Measurements from ENCODE around the gene CCDC24.

Gene CCDC24

GRCh38 chr1:43997295-43997999 lies 6.0 kb downstream of the CCDC24 start:
- Histone ChIP-seq H3K27me3 (ENCODE audit: control insufficient read depth, insufficient read depth, low read length) (no peaks in the 10 kb centered on the region), H3K36me3 (ENCODE audit: control insufficient read depth, insufficient read depth, low read length) (peaks cover 3% of the 10 kb centered on the region), H3K4me3 (ENCODE audit: low read length) (no peak overlapping the region), H3K27ac (ENCODE audit: low read depth, low read length) (no peak overlapping the region), H3K4me1 (ENCODE audit: control insufficient read depth, insufficient read depth, low read length) (no peaks in the 10 kb centered on the region), H3K9ac (ENCODE audit: low read length) (no peak overlapping the region)

GRCh38 chr1:43998000-43998378 lies 6.6 kb downstream of the CCDC24 start:
- Histone ChIP-seq H3K27ac (ENCODE audit: low read depth, low read length) (no peak overlapping the region), H3K27me3 (ENCODE audit: control insufficient read depth, insufficient read depth, low read length) (no peaks in the 10 kb centered on the region), H3K4me3 (ENCODE audit: low read length) (no peak overlapping the region), H3K36me3 (ENCODE audit: control insufficient read depth, insufficient read depth, low read length) (peaks cover 3% of the 10 kb centered on the region), H3K4me1 (ENCODE audit: control insufficient read depth, insufficient read depth, low read length) (no peaks in the 10 kb centered on the region), H3K9ac (ENCODE audit: low read length) (no peak overlapping the region)

- no peaks in the 10 kb centered on the region for H3K4me1 ChIP-seq (ENCODE audit: control insufficient read depth, insufficient read depth, low read length)
Measured at GRCh38 chr1:43999455-43999854, 8.1 kb downstream of the CCDC24 start.

GRCh38 chr1:44000122-44000665 lies 8.8 kb downstream of the CCDC24 start:
- Histone ChIP-seq H3K4me3 (ENCODE audit: low read length) (no peak overlapping the region), H3K9ac (ENCODE audit: low read length) (no peak overlapping the region), H3K4me1 (ENCODE audit: control insufficient read depth, insufficient read depth, low read length) (no peaks in the 10 kb centered on the region), H3K36me3 (ENCODE audit: control insufficient read depth, insufficient read depth, low read length) (peaks cover 3% of the 10 kb centered on the region), H3K27ac (ENCODE audit: low read depth, low read length) (no peak overlapping the region), H3K27me3 (ENCODE audit: control insufficient read depth, insufficient read depth, low read length) (no peaks in the 10 kb centered on the region)

More at GRCh38 chr1:43999455-43999854, 8.1 kb downstream of the CCDC24 start:
- Histone ChIP-seq H3K27ac (ENCODE audit: low read depth, low read length) (no peak overlapping the region), H3K36me3 (ENCODE audit: control insufficient read depth, insufficient read depth, low read length) (peaks cover 3% of the 10 kb centered on the region), H3K9ac (ENCODE audit: low read length) (no peak overlapping the region), H3K4me3 (ENCODE audit: low read length) (no peak overlapping the region), H3K27me3 (ENCODE audit: control insufficient read depth, insufficient read depth, low read length) (no peaks in the 10 kb centered on the region)

GRCh38 chr1:44002165-44002564 lies 10.8 kb downstream of the CCDC24 start:
- H3K9ac ChIP-seq (ENCODE audit: low read length) = no peak overlapping the region
- H3K27me3 ChIP-seq (ENCODE audit: control insufficient read depth, insufficient read depth, low read length) = no peaks in the 10 kb centered on the region
- no peak overlapping the region for H3K4me3 ChIP-seq (ENCODE audit: low read length)
- H3K36me3 ChIP-seq (ENCODE audit: control insufficient read depth, insufficient read depth, low read length) = peaks cover 3% of the 10 kb centered on the region
- no peak overlapping the region for H3K27ac ChIP-seq (ENCODE audit: low read depth, low read length)
- H3K4me1 ChIP-seq (ENCODE audit: control insufficient read depth, insufficient read depth, low read length) = peaks cover 2% of the 10 kb centered on the region

- peaks cover 3% of the 10 kb centered on the region for H3K36me3 ChIP-seq (ENCODE audit: control insufficient read depth, insufficient read depth, low read length)
- peaks cover 2% of the 10 kb centered on the region for H3K4me1 ChIP-seq (ENCODE audit: control insufficient read depth, insufficient read depth, low read length)
- no peak overlapping the region for H3K4me3 ChIP-seq (ENCODE audit: low read length)
- no peak overlapping the region for H3K9ac ChIP-seq (ENCODE audit: low read length)
- H3K27me3 ChIP-seq (ENCODE audit: control insufficient read depth, insufficient read depth, low read length) = no peaks in the 10 kb centered on the region
- H3K27ac ChIP-seq (ENCODE audit: low read depth, low read length) = no peak overlapping the region
Measured at GRCh38 chr1:44002606-44003157, 11.3 kb downstream of the CCDC24 start.

GRCh38 chr1:44008259-44008658 lies 16.9 kb downstream of the CCDC24 start:
- Histone ChIP-seq H3K27ac (ENCODE audit: low read depth, low read length) (no peak overlapping the region), H3K4me3 (ENCODE audit: low read length) (no peak overlapping the region), H3K4me1 (ENCODE audit: control insufficient read depth, insufficient read depth, low read length) (peaks cover 2% of the 10 kb centered on the region), H3K36me3 (ENCODE audit: control insufficient read depth, insufficient read depth, low read length) (no peaks in the 10 kb centered on the region), H3K9ac (ENCODE audit: low read length) (no peak overlapping the region), H3K27me3 (ENCODE audit: control insufficient read depth, insufficient read depth, low read length) (no peaks in the 10 kb centered on the region)

- Histone ChIP-seq H3K9ac (ENCODE audit: low read length) (no peak overlapping the region), H3K4me3 (ENCODE audit: low read length) (no peak overlapping the region), H3K36me3 (ENCODE audit: control insufficient read depth, insufficient read depth, low read length) (no peaks in the 10 kb centered on the region), H3K27me3 (ENCODE audit: control insufficient read depth, insufficient read depth, low read length) (no peaks in the 10 kb centered on the region), H3K27ac (ENCODE audit: low read depth, low read length) (no peak overlapping the region), H3K4me1 (ENCODE audit: control insufficient read depth, insufficient read depth, low read length) (no peaks in the 10 kb centered on the region)
Measured at GRCh38 chr1:44010935-44011471, 19.6 kb downstream of the CCDC24 start.

- Histone ChIP-seq H3K27me3 (ENCODE audit: control insufficient read depth, insufficient read depth, low read length) (no peaks in the 10 kb centered on the region), H3K4me3 (ENCODE audit: low read length) (no peak overlapping the region), H3K4me1 (ENCODE audit: control insufficient read depth, insufficient read depth, low read length) (no peaks in the 10 kb centered on the region), H3K9ac (ENCODE audit: low read length) (no peak overlapping the region), H3K27ac (ENCODE audit: low read depth, low read length) (no peak overlapping the region), H3K36me3 (ENCODE audit: control insufficient read depth, insufficient read depth, low read length) (no peaks in the 10 kb centered on the region)
Measured at GRCh38 chr1:44012404-44012803, 21.0 kb downstream of the CCDC24 start.

GRCh38 chr1:44012941-44013609 lies 21.7 kb downstream of the CCDC24 start:
- no peak overlapping the region for H3K4me3 ChIP-seq (ENCODE audit: low read length)
- no peaks in the 10 kb centered on the region for H3K36me3 ChIP-seq (ENCODE audit: control insufficient read depth, insufficient read depth, low read length)
- H3K9ac ChIP-seq (ENCODE audit: low read length) = no peak overlapping the region
- no peaks in the 10 kb centered on the region for H3K4me1 ChIP-seq (ENCODE audit: control insufficient read depth, insufficient read depth, low read length)
- H3K27me3 ChIP-seq (ENCODE audit: control insufficient read depth, insufficient read depth, low read length) = no peaks in the 10 kb centered on the region
- H3K27ac ChIP-seq (ENCODE audit: low read depth, low read length) = no peak overlapping the region

GRCh38 chr1:44013949-44014348 lies 22.6 kb downstream of the CCDC24 start:
- Histone ChIP-seq H3K9ac (ENCODE audit: low read length) (no peak overlapping the region), H3K4me3 (ENCODE audit: low read length) (no peak overlapping the region), H3K27me3 (ENCODE audit: control insufficient read depth, insufficient read depth, low read length) (no peaks in the 10 kb centered on the region), H3K27ac (ENCODE audit: low read depth, low read length) (no peak overlapping the region), H3K4me1 (ENCODE audit: control insufficient read depth, insufficient read depth, low read length) (no peaks in the 10 kb centered on the region), H3K36me3 (ENCODE audit: control insufficient read depth, insufficient read depth, low read length) (no peaks in the 10 kb centered on the region)

- Histone ChIP-seq H3K4me3 (ENCODE audit: low read length) (no peak overlapping the region), H3K36me3 (ENCODE audit: control insufficient read depth, insufficient read depth, low read length) (no peaks in the 10 kb centered on the region), H3K27me3 (ENCODE audit: control insufficient read depth, insufficient read depth, low read length) (no peaks in the 10 kb centered on the region), H3K9ac (ENCODE audit: low read length) (no peak overlapping the region), H3K27ac (ENCODE audit: low read depth, low read length) (no peak overlapping the region), H3K4me1 (ENCODE audit: control insufficient read depth, insufficient read depth, low read length) (no peaks in the 10 kb centered on the region)
Measured at GRCh38 chr1:44014365-44015104, 23.1 kb downstream of the CCDC24 start.

All from rectal smooth muscle tissue (tissue), 1 donor.